GM18870 (cell line): ENCODE measurements around the gene KRTAP12-1.
"Not testable (repeated sequence)": the region's sequence is repeated elsewhere in the genome, so short reads cannot be mapped to it uniquely, and the experiment has no call there.

Experiments
- ATAC-seq: cut with Tn5 transposase; IDR thresholded peaks from one replicate; pipeline ENCODE4 v1.9.1; 2021; ENCODE audit warnings: moderate library complexity; ENCODE audit not compliant: unreplicated experiment

Gene KRTAP12-1

DNA sequence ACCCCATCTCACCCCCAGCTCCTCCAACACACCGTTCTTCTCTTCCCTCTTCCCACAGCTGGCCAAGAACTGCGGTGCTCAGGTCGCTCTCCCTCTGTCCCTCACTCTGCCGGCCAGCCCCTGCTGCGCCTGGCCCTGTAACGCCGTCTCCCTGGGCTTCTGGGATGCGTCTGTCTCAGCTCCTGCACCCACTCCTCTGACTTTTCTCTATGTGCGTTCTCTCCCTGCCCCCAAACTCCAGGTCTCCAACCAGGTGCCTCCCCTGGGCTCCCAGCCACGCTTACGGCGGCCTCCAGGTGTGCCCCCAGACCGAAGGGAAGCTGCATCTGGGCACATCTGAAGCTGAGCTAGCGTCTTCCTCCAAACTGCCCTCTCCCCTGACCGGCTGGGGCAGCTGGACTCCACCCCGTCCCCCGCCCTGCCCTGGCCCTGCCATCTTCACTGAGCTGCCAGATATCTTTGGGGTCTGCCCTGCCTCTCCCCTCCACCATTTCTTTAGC lies 17.6 kb upstream of the KRTAP12-1 start:
- no peak for ATAC-seq

GRCh38 chr21:44697811-44698734 lies 16.1 kb upstream of the KRTAP12-1 start:
- no peak for ATAC-seq

DNA sequence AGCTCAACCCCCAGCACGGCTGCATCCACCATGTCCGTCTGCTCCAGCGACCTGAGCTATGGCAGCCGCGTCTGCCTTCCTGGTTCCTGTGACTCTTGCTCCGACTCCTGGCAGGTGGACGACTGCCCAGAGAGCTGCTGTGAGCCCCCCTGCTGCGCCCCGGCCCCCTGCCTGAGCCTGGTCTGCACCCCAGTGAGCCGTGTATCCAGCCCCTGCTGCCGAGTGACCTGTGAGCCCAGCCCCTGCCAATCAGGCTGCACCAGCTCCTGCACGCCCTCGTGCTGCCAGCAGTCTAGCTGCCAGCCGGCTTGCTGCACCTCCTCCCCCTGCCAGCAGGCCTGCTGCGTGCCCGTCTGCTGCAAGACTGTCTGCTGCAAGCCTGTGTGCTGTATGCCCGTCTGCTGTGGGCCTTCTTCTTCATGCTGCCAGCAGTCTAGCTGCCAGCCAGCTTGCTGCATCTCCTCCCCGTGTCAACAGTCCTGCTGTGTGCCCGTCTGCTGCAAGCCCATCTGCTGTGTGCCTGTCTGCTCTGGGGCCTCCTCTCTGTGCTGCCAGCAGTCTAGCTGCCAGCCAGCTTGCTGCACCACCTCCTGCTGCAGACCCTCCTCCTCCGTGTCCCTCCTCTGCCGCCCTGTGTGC lies 15.3 kb upstream of the KRTAP12-1 start, which contains the start of gene KRTAP10-12:
TSS of gene KRTAP10-12 (plus strand) at position 1 of the 639 bp plus-strand sequence. CDS start at position 31, 30 bp downstream.
- ATAC-seq, result not testable (repeated sequence)

DNA sequence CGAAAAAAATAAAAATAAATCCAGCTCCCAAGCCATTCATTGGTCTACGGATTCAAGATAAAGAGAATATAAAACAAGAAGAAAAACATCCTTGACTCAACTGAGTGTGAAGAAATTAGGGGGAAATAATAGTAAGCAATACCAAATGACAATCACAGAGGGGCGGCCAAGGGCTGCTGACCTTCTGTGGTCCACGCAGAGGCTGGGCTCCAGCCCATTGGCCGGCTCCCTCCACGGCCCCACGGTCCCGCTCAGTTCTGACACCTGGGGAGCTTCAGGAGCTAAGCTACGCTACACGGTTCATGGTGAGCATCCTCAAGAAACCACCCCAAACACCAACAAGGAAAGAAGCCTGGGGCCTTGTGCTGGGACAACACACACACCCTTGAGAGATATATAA lies 14.6 kb upstream of the KRTAP12-1 start:
- ATAC-seq, result no peak

- ATAC-seq, result no peak
Observed at GRCh38 chr21:44695641-44696040, 13.7 kb upstream of the KRTAP12-1 start.

- no peak for ATAC-seq
Observed at GRCh38 chr21:44695184-44695583, 13.2 kb upstream of the KRTAP12-1 start.

DNA sequence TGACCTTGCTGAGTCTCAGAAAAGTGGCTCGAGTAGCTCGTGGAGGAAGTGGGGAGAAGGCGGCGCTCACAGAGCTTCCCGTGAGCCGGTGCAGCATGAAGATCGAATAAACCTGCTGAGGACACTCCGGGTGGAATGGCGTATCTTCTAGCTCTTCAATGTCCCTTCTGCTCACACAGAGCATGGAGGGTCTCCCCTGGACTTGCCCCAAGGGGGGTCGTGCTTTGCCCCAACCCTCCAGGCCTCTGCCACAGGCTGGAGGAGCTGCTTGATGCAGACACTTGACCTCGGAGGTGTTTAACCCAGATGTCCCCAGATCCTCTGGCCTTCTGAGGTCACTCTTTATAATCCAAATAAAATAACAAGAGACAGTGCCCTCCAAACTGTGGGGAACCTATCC lies 12.8 kb upstream of the KRTAP12-1 start:
- no peak for ATAC-seq

DNA sequence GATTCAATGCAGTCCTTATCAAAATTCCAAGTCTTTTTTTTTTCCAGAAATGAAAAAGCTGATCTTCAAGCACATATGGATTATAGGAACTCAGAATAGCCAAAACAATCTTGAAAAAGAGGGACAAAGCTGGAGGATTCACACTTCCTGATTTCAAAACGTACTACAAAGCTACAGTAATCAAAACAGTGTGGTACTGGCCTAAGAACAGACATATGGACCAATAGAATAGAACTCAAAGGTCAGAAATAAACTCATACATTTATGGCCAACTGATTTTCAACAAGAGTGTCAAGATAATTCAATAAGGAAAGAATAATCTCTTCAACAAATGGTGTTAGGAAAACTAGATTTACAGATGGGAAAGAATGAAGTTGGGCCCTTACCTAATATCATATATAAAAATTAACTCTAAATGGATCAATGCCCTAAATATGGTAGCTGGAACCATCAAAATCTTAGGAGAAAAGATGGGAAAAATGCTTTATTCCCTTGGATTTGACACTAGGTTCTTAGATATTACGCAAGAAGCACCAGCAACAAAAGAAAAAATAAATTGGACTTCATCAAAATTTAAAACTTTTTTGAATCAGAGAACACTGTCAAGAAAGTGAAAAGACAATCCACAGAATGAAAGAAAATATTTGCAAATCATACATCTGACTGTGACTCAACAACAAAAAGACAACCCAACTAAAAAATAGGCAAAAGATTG lies 11.0 kb upstream of the KRTAP12-1 start:
- no peak for ATAC-seq

- no peak for ATAC-seq
Observed at GRCh38 chr21:44691686-44692085, 9.7 kb upstream of the KRTAP12-1 start.

- ATAC-seq, result not testable (repeated sequence)
Observed at GRCh38 chr21:44689740-44690139, 7.8 kb upstream of the KRTAP12-1 start.

- ATAC-seq, result no peak
Observed at GRCh38 chr21:44687671-44688070, 5.7 kb upstream of the KRTAP12-1 start.

GRCh38 chr21:44686843-44687561 lies 5.0 kb upstream of the KRTAP12-1 start:
- no peak for ATAC-seq

DNA sequence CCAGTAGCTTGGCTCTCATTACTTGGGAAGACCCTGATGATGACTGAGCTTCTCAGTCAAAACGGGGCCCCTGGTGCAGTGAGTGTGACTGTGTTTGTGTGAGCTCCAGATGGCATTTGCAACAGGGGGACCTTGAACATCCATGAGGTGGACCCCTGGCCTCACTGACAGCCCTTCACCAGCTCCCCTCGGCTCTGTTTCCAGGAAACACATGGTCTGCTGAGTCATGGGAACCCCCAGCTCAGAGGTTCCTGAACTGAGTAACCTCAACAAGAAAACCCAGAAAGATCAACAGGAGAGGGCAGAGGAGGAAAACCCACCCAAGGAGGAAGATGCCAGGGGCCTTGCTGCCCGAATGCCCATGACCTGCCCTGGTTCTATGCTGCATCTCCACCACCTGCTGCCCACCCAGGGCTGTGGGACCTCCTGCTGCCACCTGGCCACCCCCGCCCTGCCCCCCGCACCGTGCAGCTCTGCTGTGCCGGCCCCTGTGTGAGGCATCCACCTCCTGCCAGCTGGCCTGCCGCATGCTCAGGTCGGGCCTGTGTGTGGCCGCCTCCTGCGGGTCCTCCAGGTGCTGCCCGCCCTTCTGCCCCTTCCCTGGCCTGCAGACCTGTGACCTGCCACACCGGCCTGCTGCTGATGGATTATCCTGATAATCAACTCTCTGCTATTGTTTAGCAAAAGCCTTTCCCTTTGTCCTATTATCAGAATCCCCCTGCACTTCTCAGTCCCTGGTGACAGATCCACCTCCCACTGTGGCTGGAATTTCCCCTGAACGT lies 4.2 kb upstream of the KRTAP12-1 start:
- no peak for ATAC-seq

GRCh38 chr21:44685050-44685449 lies 3.1 kb upstream of the KRTAP12-1 start:
- not testable (repeated sequence) for ATAC-seq

GRCh38 chr21:44684483-44684882 lies 2.5 kb upstream of the KRTAP12-1 start:
- no peak for ATAC-seq

DNA sequence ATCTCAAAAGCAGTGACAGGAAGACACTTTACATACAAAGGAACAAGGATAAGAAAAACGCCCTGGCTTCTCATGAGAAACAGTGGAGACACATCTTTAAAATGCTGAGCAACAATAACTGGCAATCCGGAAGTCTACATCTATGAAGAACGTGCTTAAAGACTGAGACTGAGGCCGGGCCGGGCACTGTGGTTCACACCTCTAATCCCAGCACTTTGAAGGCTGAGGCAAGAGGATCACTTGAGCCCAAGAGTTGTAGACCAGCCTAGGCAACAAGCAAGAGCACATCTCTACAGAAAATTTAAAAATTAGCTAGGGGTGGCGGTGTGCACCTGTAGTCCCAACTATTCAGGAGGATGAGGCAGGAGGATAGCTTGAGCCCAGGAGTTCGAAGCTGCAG lies 2.1 kb upstream of the KRTAP12-1 start:
- no peak for ATAC-seq

DNA sequence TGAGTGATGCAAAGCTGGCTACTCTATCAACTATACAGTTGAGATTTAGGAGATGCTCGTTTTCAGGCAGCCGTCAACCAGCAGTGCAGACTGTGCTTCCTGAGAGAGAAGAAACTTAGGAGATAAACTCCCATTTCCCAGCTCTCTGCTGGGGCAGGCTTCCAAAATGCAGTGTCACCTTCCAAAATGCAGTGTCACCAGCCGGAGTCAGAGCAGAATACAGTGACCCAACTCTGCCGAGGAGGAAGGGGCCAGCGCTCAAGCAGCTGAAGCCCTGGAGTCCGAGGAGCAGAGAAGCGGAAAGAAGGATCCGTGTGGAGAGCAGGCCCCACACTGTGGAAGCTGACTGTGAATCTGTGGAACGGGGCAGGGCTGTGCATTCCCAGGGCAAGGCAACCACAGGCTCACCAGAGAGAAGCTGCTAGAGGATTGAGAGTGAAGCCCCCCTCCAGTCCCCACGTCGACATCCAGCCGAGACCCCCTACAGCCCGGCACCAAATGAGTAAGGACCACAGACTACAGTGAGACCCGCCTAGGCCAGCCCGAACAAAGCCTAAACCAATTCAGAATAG lies 703 bp upstream of the KRTAP12-1 start:
- ATAC-seq, result no peak

- no peak for ATAC-seq
Observed at GRCh38 chr21:44681152-44681551, 811 bp downstream of the KRTAP12-1 start.

GRCh38 chr21:44677881-44678280 lies 4.1 kb downstream of the KRTAP12-1 start:
- no peak for ATAC-seq
